ENCODE results near the gene DNAJC1.

Gene DNAJC1

DNA sequence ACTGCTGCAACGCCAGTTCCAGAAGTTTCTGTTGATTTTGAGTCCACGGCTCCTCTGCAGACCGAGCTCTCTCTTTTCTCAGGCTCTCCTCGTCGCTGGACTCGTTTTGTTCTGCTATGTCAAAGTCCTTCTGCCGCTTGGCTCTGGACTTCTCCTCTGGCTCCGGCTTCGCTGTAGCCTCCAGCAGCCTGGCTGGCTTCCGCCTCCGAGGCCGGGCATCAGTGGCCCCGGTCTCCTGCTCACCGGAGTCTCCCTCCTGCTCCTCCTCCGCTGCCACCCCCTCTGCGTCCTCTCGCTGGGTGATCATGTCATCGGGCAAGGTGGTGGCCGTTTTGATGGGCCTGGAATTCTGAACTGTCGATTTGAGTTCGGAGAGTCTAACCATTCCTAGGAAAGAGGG is 244.3 kb downstream of the DNAJC1 start:
- no peak for DNase-seq (ENCODE audit: low spot score)

DNA sequence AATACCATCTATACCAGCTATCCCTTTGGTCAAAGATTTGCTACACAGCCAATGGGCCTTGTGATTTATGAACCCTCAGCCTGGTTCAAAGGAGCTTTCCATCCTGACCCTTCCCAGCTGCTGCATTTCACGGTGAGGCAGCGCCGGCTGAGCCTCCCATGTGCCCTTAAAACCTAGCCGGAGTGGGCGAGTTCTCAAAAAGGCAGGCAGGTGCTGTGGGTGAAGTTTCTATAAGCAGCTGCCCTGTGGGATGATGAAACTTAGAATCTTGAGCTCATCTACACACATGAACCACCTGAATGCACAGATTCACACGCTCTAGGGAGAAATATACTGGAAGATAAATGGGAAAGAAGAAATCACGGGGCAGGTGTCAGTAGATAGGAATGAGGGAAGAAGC is 244.8 kb downstream of the DNAJC1 start:
- DNase-seq (ENCODE audit: low spot score): no peak

DNA sequence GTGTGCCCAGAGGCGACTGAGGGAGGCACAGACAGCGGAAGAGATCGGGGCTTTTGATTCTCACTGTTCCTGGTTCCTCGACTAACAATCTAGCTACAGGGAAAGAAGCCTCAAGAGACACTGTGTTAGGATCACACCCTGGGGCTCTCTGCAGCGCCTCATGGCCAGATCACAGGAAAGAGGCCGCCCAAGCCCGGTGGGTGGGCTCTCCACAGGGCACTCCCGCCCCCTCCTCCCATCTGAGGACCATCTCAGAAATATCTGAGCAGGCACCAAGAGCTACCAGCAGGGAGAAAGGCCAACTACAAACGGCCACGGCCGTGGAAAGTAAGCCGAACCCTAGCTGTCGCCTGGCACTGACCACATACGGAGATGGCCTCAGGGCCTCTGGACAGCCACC is 245.3 kb downstream of the DNAJC1 start:
- no peak for DNase-seq (ENCODE audit: low spot score)

DNA sequence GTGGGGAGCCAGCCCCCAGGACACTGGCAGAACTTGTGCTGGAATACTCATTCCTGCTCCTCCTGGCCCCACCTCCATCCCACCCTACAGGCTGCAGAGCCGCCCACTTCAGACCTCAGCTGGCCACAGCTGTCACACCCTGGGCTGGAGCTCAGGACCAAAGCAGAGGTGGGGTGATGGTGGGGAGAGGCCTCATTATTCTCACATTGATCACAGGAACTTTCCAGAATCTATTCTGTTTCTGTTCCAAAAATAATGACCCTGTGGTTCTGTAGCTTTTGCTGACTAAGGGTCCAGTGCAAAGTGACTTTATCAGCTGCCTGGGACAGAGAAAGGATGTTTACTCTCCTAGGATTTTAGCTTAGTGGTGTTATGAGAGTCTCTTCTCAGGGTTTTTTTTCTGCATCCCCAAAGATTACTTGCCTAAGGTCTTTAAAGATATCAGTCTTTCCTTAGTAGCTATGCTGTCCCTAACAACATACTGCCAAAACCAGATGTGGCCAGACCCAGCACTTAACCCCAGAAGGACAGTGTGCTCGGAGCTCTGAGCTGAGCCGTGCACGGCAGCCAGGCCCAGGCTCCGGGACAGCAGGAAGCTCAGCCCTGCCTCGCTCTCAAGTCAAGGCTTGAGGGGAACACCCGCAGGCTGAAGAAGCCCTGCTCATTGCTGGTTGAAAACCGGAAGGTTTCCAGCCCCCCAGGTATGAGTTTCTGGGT is 246.2 kb downstream of the DNAJC1 start:
- no peak for DNase-seq (ENCODE audit: low spot score)

DNA sequence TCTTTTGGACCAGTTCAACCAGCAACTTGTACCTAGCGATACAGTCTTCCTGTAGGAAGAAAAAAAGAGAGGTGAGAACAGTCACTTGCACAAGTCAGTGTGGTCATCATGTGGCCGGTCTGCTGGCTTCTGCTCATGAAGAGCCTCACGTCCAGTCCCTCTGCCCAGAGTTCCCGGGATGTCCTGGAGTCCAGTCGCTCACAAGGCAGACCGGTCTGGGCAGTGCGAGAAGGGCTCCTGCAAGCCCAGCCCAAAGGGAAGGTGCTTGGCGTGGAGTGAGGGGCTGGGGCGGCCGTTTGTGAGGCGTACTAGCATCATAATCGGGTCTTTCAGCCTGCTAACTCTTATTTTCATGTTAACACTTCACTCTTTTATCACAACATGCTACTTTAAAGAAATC is 246.8 kb downstream of the DNAJC1 start:
- DNase-seq (ENCODE audit: low spot score): no peak

DNA sequence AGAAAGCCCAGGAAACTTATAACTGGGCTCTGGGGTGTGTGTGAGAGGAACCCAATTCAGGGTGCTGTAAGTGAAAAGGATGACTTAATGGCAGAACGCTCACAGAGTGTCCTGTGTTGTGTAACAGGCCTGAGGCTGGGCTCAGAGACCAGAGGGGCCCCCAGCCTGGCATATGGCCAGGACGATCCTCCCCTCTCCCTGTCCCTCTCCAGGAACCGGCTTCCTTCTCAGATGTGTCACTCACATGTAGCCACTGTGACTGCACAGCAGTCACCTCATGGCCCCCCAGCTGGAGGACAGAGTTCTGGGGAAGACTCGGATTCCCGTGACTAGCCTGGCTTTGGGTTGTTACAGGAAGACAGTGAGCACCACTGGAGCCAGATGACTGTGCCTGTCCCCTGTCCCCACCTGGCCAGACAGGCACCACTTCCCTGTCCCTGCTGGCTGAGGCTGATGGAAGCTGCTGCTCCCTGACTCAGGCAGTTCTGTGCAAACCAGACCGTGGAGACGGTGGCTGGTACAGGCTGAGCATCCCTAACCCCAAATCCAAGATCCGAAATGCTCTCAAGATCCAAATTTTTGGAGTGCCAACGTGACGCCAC is 249.0 kb downstream of the DNAJC1 start:
- DNase-seq (ENCODE audit: low spot score): no peak

DNA sequence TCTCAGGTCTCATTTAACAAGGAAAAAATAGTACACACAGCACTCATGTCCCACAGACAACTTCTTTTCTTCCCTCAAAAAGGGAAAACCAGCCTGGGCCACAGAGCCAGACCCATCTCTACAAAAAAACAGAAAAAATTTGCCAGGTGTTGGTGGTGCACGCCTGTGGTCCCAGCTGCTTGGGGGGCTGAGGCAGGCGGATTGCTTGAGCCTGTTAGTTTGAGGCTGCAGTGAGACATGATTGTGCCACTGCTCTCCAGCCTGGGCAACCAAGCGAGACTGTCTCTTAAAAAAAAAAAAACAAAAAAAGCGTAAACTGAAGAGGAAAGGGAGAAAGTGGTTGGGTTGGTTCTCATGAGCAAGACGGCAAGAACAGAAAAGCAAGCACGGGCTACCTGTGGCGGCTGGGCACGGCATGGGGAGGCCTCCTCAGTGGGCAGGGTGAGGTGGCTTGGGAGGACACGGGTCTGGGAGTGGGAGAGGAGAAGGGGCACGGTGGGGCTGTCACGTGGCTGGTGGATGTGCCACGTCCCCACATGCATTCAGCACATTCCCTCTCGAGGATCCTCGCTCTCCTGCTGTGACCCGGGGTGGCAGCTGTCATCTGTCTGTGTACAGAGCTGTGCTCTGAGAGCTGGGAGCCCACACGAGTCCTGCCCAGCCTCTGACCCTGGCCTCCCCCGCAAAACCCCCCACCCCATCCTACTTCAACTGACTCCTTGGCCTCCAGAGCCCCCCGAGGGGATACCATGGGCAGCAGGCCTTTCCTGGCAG is 249.8 kb downstream of the DNAJC1 start:
- no peak for DNase-seq (ENCODE audit: low spot score)

DNA sequence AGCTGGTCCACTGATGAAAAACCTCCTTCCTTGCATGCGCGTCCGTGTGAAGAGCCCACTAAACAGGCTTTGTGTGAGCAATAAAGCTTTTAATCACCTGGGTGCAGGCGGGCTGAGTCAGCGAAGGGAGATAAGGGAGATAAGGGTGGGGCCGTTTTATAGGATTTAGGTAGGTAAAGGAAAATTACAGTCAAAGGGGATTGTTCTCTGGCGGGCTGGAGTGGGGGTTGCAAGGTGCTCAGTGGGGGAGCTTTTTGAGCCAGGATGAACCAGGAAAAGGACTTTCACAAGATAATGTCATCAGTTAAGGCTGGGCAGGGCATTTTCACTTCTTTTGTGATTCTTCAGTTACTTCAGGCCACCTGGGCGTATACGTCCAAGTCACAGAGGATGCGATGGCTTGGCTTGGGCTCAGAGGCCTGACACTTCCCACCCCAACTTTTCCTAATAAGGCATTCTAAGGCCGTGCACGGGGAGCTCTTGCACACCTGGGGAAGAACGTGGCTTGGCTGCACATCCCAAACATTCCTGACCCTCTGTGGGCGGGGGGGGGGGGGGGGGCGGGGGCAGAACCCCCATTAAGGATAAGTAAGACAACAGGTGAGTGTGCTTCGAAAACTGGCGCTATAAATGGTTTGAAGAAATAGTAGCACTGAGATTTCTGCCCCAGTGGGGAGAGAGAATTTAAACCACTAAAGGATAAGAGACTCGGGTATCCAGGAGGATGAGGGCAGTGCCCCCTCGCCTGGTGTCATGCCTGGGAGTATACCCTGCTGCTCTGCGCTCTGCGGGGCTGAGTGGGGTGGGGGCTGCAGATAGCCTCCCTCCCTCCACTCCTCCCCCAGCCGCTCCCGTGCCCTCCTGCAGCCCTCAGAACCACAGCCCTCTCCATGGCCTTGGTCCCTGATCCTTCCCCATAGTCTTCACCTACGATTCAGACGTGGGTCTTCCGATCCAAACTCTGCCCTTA is 251.9 kb downstream of the DNAJC1 start:
- DNase-seq (ENCODE audit: low spot score): no peak

DNA sequence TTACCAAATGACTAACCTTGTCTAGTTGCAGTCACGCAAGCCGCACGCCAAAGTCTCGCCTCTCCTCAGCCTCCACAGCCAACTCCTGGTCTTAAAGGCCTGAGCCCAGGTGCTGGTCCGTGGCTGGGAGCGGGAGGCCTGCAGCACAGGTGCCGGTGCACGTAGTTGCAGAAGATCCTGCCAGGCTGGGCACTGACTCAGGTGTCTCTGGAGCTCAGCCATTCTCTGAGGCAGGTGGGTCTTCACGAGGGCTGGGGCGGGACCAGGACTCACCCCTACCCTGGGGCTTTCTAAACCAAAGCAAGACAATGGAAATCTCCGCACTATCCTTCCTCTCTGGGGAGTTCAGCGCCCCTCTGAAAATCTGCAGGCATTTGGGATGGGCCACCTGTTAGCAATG is 253.1 kb downstream of the DNAJC1 start:
- no peak for DNase-seq (ENCODE audit: low spot score)

DNA sequence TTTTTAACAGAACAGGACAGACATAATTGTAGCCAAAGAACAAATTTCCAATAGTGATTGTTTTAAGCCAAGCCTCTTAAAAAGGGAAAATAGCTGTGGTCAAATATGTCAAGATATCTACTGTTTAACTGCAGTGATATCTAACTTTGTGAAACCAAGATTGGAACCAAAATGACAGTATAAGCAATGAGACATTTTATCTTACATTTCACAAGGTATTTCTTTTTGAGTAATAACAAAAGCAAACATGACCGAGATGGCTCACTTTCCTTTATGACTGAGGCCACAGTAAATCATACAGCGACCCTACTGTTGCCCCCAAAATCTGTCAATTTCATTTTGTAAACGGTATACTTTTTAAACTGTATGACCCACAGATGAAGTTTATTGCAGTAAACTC is 253.7 kb downstream of the DNAJC1 start:
- no peak for DNase-seq (ENCODE audit: low spot score)

DNA sequence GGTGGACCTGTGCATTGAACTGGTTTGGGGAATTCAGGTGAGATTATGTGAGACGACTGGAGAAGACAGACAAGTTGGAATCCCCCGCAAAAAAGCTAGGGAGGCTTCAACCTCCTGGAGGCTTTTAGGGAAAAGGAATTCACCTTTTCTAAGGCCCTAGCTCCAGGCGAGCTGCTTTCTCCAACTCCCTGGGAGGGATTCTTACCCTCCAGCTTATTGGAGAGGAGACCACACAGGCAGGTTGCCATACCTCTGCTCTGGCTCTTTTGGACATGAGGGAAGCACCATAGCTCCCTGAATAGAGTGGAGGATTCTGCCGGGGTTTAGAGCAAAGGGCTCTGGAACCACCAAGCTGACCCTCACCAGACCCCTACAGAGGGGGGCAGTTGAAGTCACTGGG is 255.7 kb downstream of the DNAJC1 start:
- no peak for DNase-seq (ENCODE audit: low spot score)

DNA sequence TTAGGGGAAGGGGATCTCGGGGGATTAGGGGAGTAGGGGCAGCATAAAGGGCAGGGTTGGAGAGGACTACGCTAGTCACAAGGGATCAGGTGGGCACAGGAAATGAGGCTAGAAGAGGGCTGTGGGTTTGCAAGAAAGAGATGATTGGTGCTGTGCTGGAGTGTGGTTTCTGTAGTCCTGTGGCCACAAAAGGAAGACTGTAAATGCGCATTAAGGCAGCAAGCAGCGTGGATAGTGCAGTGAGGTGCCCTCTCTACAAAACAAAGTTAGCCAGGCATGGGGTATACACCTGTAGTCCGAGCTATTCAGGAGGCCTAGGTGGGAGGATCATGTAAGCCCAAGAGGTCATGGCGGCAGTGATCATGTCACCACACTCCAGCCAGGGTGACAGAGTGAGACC is 257.4 kb downstream of the DNAJC1 start:
- DNase-seq (ENCODE audit: low spot score): no peak

DNA sequence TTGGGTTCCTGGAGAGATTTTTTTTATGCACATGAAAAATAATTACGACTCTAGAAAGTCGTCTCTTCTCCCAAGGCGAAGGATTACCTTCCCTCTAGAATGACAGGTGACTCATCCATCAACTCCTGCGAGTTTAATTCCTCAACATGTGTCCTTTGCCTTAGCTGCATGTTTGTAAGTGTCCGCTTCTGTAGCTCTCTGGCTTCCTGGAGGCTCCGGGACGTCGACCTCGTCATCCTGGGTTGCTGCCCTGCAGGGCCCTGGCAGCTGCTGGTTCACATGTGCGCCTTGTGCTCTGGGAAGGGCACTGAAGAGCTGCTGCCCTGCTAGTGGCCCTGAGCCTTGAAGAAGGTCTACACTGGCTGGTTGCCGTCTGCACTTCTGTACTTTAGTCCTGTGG is 259.3 kb downstream of the DNAJC1 start:
- no peak for DNase-seq (ENCODE audit: low spot score)

DNA sequence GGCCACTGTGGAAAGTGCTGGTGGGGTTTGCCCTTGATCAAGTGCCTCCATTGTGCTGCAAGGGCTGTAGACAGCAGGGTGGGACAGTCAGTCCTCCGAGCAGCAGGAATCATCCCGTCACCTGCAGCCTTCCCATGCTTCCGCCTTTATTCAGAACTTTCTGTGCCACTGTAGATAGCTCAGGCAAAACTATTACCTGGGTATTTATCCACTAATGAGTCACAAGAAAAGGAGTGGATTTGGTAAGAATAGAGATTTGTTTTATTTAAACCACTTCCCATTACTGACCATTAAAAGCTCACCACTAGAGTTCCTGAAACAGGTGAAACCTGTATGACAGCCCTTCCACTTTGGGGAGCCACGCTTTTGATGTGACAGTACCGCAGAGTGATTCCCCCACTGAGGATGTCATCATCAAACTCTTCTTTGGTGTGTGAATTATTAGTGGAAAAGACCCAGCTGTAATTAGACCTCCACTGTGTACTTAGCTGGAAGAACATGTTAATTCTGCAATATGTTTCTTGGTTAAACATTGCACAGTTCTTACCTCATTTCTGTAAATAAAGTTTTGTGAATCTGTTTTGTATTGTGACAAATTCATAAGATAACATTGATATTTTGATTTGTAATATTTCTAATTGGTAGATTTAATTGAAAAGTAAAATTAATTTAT is 260.7 kb downstream of the DNAJC1 start:
- DNase-seq (ENCODE audit: low spot score): no peak

DNA sequence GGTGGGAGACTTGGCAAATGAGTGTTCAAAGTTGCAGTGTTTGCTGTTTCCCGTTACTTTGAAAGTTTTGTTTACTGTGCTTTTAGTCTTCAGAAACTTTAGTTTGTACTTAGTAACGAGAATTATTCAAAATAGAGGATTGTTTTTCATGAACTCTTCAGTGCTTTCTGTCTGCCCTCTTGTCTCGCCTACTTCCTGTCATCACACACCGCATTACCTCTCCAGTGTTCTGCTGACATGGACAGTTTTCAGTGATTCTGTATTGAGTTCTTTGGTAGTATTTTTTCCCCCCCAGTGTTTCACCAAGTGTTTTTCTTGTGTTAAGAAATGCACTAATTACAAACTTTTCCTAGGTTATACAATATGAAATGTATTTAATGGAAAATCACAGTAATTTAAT is 262.5 kb downstream of the DNAJC1 start:
- no peak for DNase-seq (ENCODE audit: low spot score)

DNA sequence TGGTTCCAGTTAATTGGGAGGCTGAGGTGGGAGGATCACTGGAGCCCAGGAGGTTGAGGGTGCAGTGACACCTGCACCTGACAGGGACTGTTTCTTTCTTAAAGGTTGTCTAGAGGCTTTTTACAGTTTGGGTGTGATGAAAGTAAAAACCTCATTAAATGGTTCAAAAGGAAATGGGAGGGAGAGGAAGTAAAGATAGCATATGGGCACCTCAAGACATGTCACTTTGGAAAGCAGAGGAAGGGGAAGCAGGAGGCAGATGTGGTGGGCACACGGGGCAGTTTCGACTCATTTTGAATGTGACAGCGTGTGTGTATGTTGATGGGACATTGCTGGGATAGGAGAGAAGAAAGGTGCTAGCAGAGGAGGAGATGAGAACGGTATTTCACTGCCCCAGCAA is 266.4 kb downstream of the DNAJC1 start:
- DNase-seq (ENCODE audit: low spot score): no peak

DNA sequence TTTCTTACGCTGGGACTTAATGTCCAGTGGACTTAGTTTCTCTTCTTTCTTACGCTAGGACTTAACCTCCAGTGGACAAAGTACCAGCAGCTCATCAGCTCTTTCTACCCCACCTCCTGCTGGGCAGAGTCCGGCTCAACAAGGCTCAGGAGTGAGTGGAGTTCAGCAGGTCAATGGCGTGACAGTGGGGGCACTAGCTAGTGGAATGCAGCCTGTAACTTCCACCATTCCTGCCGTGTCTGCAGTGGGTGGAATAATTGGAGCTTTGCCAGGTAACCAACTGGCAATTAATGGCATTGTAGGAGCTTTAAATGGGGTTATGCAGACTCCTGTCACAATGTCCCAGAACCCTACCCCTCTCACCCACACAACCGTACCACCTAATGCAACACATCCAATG is 269.8 kb downstream of the DNAJC1 start:
- no peak for DNase-seq (ENCODE audit: low spot score)

DNA sequence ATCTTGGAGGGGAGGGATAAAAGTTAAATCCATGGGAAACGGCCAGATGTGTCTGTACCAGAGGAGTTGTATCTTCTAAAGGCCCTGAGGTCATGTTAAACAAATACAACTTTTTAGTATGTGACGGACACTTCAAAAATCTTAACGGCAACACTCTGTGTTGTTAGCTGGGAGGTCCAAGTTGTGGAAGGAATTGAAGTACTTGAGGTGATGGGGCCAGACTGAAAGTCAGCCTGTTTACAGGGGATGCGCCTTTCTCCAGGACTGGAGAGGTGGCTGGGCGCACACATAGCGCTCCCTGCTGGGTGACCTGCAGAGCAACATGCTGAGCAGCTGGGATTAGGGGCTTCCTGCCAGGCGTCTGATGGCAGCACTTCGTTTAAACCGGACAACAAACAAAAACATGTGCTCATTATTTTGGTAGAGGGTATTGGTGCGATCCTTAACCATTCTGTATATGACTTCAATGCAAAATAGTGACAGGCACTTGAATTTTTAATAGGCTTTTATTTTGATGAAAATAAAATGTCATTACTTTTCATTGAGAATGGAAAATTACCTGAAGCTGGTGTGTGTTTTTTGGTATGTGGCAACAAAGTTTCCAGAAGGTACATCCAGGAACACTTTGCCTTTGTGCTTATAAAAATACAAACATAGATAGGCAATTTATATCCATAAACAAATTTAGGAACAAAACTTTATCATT is 271.3 kb downstream of the DNAJC1 start:
- peak; percentile 91 for DNase-seq (ENCODE audit: low spot score)

DNA sequence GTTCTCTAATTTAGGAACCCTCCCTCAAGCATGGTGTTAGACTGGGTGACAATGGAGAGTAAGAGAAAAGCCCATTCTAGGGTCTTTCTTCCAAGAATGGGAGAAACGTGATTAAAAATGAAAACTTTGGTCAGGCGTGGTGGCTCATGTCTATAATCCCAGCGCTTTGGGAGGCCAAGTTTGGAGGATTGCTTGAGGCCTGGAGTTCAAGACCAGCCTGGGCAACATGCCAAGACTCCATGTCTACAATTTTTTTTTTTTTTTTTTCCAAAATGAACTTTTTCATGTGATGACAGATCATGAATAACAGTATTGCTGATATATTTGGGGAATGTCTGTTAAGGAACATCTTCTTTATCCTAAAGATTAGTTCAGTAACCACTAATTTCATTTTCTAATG is 274.9 kb downstream of the DNAJC1 start:
- no peak for DNase-seq (ENCODE audit: low spot score)

DNA sequence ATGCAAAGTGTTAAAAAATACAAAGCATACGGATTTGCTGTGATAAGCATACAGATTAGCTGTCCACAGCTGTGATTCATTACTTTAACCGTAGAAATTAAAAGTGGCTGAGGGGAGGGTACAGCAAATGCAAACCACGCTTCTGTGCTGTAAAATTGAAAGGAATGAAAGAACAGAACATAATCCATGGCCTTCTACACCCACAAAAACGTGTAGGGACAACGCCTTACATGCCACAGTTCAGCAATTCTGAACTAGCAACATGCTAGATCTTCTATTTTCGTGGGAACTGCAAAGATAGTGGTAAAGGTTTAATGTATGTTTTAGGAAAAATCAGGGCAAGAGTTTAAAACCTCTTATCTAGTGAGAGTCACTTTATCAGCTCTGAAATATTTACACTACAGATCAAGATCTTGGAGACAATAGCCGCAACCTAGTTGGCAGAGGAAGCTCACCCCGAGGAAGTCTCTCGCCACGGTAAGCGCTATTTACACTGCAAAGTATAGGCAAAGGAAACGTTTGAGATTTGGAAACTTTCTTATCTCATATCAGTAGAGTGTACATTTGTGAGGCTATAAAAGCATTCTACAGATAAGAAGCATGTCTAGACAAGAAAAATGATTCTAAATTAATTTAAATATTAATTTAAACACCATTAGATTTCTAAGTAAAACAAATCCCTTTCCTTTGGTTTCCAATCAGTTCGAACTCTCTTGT is 275.9 kb downstream of the DNAJC1 start:
- DNase-seq (ENCODE audit: low spot score): no peak

Measured in AG20443 (cell line).